GM18951 (cell line): ENCODE measurements around the gene PAX9.
"Not testable (repeated sequence)": the region's sequence is repeated elsewhere in the genome, so short reads cannot be mapped to it uniquely, and the experiment has no call there.

Experiments used
- POLR2A ChIP-seq: IDR thresholded peaks from 4 replicates; pipeline ENCODE4 v1.6.1; 2011; ENCODE audit warnings: mild to moderate bottlenecking; ENCODE audit not compliant: insufficient read length, insufficient read depth; ENCODE audit errors: extremely low read depth
- in situ Hi-C: fragments of 300-500 bp; cut with MboI; formaldehyde crosslinking; loops from one replicate; pipeline ENCODE4 v1.12.0; 2022; ENCODE audit warnings: low sequenced_read_pairs, mixed read lengths, inconsistent platforms; ENCODE audit not compliant: unreplicated experiment

The PAX9 gene

DNA sequence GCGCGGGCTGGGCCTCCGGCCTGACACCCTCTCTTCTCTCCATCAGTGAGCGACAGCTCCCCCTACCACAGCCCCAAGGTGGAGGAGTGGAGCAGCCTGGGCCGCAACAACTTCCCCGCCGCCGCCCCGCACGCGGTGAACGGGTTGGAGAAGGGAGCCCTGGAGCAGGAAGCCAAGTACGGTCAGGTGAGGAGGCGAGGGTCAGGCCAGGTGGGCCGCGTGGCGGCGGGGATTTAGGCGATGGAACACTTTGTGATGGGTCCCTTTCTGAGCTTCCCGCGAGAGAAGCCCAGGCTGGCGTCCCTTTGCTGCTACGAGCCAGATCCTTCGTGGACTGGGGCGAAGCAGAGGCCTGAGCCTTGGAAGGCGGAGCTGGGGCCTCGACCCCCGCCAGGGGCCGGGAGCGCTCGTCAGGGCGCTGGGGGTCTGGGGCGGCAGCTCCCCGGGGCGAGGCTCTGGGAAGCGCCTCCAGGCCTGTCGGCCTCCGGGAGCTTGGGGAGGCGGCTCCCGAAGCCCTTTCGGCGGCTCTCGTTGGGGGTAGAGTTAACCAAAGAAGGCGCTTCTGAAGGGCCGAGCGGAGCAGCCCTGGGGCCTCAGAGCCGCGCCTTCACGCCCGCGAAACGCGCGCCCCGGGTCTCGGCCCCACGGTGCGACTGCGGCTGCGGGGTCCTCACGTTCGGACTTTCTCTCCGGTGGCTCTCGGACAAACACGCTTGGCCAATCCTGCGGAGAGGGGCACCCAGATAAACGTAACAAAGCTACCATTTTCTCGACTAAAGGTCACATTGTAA is 5.0 kb downstream of the PAX9 start:
- no peak for TF ChIP-seq POLR2A
- in situ Hi-C loops: loop anchor here (25.0 kb wide), 1 partner anchor 154 kb away; the partner anchor contains the start of gene NKX2-1

DNA sequence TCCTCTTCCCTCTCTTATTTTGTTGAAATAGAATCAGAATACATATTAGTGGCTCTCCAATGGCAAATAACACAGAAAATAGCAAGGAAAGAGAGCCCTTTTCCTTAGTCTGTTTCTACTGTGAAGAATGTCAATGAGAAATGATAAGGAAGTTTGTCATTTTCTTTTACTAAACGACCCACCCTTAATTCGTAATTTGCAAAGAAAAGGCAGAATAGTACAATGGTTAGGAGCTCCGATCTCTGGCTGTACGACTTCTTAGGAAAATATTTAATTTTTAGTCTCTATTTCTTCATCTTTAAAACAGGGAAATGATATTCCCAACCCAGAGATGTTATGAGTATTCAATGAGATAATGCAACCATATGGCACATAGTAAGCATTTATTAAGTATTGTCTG is 6.0 kb downstream of the PAX9 start:
- in situ Hi-C loops: loop anchor here (25.0 kb wide), 1 partner anchor 155 kb away; the partner anchor contains the start of gene NKX2-1
- TF ChIP-seq POLR2A: no peak

DNA sequence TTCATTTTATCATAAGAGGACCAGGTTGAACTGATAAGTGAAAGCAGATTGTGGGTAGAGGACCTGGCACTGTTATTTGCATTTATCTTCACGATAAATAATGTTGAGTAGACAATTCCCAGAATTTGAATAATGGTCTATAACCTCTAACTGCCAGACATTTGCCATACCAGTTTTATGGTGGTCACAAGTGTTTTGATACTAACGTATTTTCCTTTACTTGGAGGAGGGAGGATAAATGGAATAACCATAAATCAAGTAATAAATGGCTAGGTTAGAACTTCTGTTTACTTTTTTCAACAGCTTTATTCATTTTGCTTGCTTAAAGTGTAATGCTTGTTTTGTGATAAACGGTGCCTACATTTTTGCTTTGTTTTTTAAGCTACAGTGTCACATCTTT is 9.5 kb downstream of the PAX9 start:
- in situ Hi-C loops: loop anchor here (25.0 kb wide), 1 partner anchor 159 kb away; the partner anchor contains the start of gene NKX2-1
- TF ChIP-seq POLR2A: no peak

DNA sequence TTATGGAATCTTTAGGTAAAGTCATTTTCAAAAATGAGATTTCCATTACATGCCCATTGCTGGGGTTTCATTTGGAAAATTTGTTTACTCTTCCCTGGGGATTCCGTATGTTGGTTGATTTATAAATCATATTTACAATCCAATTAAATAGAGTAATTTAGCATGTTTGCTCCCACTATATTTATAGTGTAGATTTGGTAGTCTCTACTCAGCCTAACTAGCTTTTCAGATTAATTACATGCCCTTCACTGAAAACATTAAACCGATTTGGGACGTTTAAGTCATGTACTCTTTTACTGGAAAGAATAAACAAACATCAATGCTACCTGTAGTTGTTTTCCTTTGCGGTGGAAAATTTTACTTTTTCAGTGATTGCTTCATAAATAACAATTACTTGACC is 10.4 kb downstream of the PAX9 start:
- in situ Hi-C loops: loop anchor here (25.0 kb wide), 1 partner anchor 160 kb away; the partner anchor contains the start of gene NKX2-1
- TF ChIP-seq POLR2A: no peak

DNA sequence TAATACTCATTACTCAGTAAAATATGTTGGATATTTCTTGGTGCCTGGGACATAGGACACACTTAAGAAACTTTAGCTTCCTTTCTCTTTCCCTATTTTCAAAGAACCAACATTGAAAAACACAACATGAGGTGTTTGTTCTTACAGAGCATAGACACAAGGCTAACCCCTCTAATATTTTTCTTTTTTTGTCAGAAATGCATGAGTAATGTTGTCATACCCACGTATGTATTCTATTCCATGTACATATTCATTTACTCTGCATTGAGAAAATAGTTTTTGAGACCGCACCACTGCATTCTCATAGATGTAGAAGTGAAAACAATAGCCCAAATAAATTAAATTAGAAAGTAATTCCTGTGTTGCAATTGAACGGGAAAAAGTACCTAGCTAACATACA is 13.0 kb downstream of the PAX9 start:
- in situ Hi-C loops: loop anchor here (25.0 kb wide), 1 partner anchor 162 kb away; the partner anchor contains the start of gene NKX2-1
- no peak for TF ChIP-seq POLR2A

DNA sequence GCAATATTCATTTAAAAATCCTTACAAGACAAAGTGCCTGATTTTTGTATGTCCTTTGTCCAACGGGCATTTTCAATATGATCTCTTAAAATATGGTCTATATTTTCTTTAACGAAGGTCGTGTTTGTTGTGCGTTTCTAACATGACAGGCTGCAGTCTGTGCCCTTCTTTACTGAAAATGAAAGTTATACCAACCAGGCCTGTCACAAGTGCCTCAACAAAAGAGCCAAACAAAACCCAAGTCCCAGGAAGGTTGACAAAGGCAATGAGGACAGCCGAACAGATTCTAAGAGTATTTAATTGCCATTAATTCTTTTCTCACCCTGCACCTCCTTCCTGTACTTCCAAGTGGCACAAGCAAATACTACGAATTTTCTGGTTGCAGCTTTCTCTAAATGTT is 13.9 kb downstream of the PAX9 start:
- no peak for TF ChIP-seq POLR2A
- in situ Hi-C loops: no loop called here

DNA sequence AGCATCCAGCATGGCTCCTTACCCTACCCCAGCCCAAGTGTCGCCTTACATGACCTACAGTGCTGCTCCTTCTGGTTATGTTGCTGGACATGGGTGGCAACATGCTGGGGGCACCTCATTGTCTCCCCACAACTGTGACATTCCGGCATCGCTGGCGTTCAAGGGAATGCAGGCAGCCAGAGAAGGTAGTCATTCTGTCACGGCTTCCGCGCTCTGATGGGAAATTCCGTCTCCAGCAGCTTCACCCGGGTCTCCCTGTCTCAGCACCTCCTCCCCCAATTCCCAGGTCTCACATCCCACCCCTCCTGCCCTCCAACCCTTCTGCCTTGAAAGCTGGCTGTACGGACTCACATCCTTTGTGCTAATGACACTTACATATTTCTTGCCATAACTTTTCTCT is 14.6 kb downstream of the PAX9 start:
- TF ChIP-seq POLR2A: no peak
- in situ Hi-C loops: no loop called here

DNA sequence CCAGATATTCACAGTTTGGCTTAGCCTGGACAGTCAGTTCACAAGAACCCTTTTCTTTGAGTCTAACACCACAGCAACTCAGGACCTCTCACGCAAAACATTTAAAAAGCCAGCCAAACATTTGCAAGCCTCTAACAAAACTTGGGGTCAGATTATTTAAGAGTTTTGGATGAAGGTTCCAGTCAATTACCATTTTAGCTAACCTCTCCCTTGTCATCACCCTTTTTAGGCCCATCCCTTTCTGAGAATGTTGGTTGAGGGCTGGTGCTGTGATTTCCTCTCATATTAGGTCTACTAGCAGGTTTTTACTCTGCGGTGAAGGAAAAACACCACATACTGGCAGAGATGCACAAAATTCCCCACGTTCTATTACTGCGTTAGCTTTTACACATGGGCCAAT is 20.7 kb downstream of the PAX9 start:
- no peak for TF ChIP-seq POLR2A
- in situ Hi-C loops: no loop called here

DNA sequence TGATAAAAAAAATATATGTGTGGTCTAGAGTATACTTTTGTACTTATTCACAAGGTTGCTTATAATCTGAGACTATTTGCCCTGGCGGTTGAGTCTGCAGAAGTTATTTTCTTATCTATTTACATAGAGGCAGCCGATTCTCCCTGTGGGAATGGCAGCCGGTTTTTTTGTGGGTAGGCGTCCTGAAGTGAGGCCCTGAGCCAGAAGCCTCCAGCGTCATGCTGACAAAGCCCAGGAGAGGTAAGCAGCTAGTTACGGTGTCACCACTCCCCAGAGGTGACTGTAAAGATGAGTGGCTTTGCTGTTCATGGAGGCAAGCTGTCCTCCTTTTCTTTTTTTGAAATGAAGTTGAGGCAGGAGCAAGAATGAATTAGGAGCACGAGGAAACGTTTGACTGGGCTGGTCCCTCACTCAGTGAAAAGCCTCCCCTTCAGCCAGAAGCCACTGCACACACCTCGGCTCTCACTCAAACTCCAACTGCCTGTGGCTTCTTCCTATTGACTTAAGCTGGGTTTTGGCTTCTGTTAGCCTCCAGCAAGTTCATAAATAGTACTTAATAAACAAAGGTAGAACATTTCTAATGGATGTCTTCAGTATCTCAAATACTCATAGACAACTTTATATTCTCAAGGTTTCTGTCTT is 21.5 kb downstream of the PAX9 start:
- in situ Hi-C loops: no loop called here

DNA sequence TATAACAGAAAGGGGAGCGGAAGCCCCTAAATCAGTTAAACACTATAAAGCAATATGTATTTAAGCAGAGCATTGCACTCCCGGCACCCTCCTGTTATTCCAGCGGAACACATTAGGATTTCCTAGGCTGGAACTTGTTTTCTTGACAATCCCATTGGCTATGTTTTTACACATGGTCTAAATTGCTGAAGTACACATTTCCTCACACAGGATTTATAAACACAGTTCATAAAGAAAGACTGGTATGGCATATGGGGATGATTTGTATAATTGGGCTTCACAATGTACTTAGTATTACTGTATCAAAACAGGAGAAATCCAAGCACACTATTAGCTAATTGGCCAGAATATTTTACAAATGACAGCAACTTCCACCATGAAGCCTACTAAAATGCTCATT is 23.3 kb downstream of the PAX9 start:
- in situ Hi-C loops: no loop called here
- TF ChIP-seq POLR2A: no peak

More for the DNA sequence above, 21.5 kb downstream of the PAX9 start:
- TF ChIP-seq POLR2A: no peak

DNA sequence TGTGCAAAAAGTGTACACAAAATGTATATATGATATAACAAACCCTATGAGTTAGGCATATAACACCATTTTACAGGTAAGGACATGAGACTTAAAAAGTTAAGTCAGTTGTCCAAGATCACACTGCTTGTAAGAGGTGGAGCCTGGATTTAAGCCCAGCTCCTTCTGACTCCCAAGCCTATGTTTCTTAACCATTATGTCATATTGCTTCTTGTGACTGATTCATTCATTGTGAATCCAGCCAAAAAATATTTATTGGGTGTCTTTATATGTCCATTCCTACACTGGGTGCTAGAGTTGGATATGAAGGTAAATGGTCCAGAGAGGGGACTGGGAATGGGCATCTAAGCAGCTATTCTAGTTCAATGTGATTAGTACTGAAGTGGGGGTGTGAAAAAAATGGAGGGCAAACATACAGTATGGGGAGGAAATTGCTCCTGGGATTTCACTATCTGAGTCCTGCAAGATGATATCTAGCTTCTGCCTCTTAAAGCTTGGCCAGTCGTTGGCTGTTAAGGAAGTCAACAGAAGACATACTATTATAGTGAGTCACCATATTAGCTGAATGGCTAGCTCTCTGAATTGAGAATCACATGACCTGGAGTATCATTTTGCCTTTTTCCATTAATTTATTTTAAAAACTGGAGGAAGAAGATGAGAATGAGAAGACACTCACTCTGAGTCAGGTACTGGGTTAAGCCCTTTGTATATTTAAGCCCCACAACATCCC is 28.8 kb downstream of the PAX9 start:
- no peak for TF ChIP-seq POLR2A
- in situ Hi-C loops: no loop called here

DNA sequence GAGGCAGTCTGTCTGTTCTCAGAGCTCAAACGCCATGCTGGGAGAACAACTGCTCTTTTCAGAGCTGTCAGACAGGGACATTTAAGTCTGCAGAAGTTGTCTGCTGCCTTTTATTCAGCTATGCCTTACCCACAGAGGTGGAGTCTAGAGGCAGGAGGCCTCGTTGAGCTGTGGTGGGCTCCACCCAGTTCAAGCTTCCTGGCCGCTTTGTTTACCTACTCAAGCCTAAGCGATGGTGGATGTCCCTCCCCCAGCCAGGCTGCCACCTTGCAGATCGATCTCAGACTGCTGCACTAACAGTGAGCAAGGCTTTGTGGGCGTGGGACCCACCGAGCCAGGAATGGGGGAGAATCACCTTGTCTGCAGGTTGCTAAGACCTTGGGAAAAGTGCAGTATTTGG is 37.8 kb downstream of the PAX9 start:
- in situ Hi-C loops: not testable (repeated sequence)

DNA sequence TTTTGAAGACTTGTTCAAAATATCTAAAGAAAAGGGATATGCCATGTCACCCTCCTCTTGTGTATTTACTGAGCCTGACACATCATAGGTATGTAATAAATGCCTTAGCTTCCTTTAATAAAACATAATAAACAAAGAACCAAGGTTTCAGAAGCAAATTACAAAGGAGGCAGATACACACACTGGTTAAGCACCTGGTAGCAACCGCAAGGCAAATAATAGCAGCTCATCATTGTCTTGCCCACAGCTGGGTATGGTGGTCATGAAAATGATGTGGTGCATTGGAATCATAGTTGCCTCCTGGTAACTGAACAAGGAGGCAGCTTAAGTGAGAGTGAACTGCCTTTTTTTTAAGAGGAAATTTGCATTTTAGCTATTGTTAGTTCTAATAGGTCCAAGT is 39.0 kb downstream of the PAX9 start:
- in situ Hi-C loops: no loop called here

DNA sequence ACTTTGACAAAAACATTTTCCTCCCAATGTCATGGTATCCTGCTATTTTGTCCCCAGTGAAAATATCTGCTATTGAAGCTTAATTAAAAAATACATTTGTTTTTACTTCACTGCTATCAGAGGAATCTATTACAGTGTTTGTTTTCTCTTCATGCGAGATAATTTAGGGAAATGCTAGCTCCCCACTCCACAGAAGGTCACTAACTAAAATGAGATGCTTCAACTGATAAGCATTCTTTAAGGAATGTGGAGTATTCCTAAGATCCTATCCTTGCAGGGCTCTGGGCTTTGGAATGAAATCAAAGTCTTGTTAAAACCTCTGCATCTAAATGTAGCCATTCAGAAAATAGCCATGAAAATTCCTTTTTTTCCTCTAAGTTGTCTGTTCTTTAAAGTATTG is 39.5 kb downstream of the PAX9 start:
- in situ Hi-C loops: no loop called here
- TF ChIP-seq POLR2A: no peak

More for the DNA sequence above, 39.0 kb downstream of the PAX9 start:
- TF ChIP-seq POLR2A: no peak

DNA sequence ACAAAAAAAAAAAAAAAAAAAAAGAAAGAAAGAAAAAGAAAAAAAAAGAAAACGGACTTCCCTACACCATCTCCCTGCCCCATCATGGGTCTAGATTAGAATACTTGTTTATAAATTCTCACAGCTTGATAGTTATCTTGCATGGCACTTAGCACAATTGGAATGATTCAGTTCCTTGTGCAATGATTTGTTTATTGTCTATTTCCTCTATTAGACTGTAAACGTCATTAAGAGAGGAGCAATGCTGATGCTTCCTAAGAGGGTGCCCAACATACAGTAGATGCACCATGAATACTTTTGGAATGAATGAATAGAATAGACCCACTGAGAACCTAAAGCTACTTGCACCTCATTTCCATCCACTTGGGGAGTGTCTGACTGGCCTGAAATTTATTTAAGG is 40.8 kb downstream of the PAX9 start:
- no peak for TF ChIP-seq POLR2A
- in situ Hi-C loops: no loop called here
